GM19455 (cell line): ENCODE data around the gene LRP2BP.

Source experiments
- ATAC-seq: cut with Tn5 transposase; IDR thresholded peaks from one replicate; pipeline ENCODE4 v1.9.1; 2021; ENCODE audit not compliant: unreplicated experiment

Gene LRP2BP

DNA sequence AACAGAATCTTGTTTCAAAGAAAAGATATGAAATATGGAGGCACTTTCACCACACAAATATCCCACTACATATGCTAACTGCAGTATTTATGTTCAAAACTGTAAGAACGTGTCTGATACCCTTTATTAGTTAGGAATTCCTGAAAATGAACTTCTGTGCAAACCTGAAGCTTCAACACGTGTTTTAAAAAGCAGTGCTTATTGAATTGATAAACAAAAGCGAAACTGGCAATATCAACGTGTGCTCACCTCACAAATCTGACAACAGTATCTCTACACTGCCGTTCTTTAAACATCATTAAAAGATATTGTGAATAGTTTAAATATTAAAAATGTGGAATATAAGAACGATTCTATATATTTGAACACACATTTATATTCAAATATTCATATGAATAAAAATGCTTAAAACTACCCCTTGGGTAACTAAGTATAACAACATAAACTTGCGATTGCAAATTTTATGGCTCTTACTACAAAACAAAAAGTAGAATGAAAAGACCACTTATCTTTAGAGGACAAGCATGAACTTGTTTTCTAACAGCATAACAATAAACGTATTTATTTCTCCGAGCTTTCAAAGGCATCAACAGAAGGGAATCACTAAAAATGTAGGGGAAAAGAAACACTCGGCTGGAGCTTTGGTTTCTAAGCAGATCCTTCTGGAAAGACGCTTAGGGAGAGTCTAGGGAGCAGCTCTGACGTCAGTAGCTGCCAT, at the start of gene LRP2BP:
TSS of gene LRP2BP (minus strand) at position 687 of the 718 bp plus-strand sequence. CDS start 17,738 bp downstream, outside the sequence.
- no peak for ATAC-seq

DNA sequence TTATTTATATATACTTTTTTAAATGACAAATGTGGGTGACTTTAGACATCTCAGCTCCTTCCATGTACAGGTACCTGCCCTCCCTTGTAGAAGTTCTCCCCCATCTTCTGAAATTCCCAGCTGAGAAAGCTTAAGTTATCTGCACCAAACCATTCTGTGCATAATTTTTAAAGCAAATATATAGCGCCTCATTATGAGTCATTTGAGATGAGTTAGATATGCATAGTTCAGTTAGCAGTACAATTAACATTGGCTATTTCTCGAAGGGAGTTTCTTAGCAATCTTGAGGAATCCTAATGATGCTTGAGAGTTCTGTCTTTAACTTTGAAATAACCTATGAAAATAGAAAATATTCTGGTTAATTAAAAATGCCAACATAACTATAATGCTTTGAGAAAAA, 49.5 kb upstream of the LRP2BP start:
- no peak for ATAC-seq

DNA sequence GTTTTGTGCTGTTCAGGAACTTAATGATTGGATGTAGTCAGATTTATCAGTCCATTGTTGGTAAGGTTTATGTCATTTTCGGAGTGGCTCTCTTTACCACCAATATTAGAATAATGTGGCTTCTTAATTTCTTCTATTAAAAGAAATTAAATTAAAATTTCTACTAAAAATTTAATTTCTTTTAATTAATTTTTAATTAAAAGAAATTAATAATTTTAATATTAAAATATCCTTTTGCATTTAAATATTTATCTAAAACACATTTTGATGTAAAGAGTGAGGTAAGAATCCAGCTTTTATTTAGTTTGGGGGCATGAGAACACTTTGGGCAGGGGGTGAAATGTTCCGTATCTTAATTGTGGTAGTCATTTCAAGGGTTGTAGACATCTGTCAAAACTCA, 45.8 kb upstream of the LRP2BP start:
- ATAC-seq = no peak

DNA sequence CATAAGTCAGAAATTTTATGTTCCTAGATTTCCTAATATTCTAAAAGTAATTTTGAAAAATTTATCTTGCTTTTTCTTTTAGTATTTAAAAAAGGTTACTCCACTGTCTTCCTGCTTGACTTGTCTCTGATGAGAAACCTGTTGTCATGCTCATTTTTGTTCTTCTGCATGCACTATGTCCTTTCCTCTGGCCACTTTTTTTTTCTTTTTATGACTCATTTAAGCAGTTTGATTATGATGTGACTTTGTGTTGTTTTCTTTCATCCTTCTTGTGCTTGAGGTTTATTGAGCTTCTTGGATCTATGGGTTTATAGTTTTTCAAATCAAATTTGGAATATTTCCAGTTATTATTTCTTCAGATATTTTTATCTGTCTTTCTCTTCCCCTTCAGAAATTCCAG, 42.1 kb upstream of the LRP2BP start:
- ATAC-seq = no peak

DNA sequence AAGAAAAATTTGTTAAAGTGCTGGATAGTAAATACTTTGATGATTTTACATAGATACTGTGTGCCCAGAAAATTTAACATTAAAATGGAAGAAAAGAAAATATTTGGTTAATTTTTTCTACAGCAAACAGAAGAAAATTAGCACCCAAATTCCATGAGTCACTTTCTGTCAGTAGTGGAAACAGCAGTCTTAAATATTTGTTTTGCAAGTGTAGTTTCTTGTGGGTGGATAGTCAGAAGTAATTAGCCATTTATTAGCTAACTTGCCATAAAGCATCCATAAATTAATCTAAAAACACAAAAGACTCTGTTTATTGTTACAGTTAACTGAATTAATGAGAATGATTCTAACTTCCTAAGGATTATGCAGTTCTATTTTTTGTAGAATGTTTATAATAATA, 39.7 kb upstream of the LRP2BP start:
- ATAC-seq = no peak

DNA sequence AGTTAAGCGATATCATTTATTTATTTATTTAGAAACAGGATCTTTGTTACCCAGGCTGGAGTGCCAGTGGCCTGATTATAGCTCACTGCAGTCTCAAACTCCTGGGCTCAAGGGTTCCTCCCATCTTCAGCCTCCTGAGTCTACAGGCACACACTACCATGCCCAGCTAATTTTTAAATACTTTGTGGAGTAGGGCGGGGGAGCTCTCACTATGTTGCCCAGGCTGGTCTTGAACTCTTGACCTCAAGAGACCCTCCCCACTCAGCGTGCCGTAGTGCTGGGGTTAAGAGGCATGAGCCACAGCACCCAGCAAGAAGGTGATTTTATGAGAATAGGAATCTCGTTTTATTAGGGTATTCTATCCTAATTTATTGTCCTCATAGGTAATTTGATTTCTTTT, 33.9 kb upstream of the LRP2BP start:
- no peak for ATAC-seq

DNA sequence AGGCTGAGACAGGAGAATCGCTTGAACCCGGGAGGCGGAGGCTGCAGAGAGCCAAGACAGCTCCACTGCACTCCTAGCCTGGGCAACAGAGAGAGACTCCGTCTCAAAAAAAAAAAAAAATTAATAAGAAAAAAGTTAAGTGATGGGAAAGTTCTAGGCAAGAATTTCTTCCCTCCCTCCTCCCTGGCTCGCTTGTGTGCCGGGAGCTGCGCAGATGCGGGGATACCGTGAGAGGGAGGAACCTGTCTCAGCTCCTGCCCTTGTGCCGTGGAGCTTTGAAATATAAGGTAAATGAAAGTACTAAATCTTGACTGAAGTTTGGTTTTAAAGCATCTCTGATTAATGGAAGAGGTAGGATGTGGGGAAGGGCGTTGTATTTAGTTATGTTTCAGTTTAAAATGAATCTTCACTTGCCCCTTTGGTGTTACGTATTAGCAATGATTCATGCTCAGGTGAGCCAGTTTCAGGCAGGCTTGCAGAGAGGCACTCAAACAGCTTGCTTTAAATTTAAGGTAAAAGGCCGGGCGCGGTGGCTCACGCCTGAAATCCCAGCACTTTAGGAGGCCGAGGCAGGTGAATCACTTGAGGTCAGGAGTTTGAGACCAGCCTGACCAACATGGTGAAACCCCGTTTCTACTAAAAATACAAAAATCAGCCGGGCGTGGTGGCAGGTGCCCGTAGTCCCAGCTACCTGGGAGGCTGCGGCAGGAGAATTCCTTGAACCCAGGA, 31.4 kb upstream of the LRP2BP start:
- ATAC-seq = no peak

DNA sequence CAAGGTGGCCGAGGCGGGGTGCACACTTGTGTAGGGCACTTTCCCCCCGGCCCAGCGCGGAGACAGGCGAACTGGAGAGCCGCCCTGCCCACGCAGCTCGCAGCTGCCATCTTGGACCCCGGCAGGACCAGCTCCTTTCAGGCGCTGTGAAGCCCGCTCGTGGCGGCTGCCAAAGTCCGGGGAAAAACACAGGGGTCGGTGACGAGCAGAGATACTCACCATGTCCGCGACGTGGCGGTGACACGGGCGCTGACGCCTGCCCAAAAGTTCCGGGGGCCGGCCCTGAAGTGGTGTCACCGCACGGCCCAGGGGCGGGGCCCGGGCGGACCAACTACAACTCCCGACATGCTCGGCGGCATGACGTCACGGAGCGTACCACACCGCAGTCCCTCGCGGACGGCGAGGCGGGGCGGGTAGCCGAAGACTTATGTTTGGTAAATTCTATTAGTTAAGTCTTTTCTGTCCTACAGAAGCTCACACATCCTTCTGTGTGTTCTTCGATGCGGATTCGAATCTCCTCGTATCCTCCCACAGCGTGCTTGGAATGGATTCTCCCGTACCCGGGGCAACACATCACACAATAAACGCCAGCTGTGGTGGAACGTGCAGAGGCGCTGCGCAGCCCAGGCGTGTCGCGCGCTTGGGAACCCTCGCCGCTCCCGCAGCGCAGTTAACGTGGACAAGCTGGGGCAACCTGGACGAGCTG, 30.1 kb upstream of the LRP2BP start, which contains the start of gene UFSP2:
TSS of gene UFSP2 (minus strand) at position 318 of the 706 bp plus-strand sequence. CDS start at position 222, 96 bp downstream.
- ATAC-seq = peak; percentile 95

DNA sequence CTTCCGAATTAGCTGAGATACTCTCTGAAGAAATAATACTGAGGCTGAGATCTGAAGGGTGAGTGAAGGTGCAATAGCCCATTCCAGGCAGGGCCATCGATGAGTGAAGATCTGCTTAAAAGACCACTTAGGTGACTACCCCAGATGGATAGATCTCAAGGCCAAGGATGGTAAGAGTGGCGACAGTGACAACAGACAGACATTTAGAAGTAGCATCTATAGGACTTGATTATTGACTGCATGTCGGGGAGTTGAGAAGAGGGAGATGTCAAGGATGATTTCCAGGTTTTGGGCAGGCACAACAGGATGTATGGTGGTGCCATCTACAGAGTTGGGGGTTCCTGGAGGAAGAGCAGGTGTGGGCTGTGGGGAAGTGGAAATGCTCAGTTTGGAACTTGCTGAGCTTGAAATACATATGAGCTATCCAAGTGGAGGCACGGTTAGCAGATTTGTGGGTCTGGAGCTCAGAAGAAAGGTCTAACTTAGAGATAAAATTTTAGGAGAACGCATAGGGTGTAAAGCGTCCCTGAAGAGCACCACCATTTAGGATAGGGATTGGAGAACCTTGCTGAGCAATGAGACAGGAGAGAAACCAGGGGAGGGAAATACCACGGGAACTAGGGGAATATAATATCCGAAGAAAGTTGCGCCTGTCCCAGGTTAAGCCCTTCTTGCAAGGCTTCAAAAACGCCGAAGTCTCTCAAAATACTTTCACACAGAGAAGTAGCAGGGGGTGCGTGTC, 29.4 kb upstream of the LRP2BP start:
- ATAC-seq = peak; percentile 10

DNA sequence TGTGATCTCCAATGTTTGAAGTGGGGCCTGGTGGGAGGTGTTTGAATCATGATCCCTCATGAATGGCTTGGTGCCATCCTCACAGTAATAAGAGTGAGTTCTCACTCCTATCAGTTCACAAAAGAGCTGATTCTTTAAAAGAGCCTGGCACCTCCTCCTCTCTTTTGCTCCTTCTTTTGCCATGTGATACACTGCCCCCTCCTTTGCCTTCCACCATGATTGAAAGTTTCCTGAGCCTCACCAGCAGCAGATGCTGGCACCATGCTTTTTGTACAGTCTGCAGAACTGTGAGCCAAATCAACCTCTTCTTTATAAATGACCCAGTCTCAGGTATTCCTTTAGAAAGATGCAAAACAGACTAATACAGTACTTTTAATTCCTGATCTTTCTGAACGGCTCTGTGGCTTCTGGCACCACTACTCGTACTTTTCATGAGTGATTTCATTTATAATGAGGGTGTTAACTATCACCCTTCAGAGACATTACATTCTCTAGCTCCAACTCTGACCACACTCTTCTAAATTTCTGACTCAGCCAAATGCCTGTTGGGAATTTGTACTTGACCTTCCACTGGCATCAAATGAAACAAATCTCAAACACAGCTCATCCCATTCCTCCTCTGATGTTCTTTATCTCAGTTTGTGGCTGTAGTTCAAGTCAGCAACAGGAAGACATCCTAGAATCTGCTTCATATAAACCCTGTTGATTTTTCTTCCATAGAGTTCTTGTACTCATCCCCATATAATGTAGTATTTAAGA, 25.8 kb upstream of the LRP2BP start:
- ATAC-seq = no peak

DNA sequence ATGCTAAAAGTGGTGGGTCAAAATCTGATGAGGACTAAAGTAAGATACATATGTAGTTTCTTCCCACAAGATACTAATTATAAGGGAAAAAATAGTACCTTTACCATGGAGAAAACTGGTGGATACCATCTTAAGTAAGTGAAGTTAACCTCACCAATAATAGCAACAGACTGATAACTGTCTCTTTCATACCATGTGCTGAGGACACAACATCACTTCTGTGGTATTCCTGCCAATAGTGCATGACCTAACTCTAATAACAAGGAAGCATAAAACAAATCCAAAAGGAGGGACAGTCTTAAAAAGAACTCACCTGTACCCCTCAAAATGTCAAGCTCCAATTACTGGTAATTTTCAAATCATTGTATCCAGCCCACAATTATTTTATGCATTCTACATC, 21.2 kb upstream of the LRP2BP start:
- no peak for ATAC-seq

DNA sequence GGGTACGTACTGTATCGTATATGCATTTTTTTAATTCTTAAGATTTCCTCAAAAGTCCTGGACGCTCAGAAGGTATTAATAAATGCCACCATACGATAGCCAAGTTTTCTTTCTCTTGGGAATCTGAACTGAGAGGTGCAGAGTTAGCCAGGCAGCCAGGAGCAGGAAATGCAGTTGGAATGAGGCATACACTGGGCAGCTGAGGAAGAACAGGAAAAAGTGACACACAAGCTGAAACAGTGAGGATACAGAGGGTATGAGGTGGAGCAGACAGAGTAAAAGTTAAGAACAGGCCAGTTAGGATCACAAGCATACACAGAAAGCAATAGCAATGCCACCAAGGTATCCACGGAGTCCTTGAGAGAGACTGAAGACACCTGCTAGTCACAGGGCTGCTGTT, 16.7 kb upstream of the LRP2BP start:
- no peak for ATAC-seq

DNA sequence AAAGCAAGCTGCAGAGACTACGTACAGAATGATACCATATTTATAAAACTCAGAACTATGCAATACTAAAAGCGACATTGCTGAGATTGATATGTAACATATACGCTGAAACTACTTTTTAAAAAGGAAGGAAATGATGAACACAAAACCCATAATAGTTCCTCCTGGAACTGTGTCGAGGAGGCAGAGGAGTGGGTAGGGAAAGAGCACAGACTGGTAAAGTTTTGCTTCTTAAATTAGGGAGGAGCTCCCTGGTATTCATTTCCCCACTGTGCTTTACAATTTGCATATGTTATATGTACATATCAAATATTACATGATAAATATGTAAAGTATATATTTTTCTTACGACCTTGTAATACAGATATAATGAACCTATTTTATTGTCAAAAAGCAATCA, 16.1 kb upstream of the LRP2BP start:
- ATAC-seq = no peak

DNA sequence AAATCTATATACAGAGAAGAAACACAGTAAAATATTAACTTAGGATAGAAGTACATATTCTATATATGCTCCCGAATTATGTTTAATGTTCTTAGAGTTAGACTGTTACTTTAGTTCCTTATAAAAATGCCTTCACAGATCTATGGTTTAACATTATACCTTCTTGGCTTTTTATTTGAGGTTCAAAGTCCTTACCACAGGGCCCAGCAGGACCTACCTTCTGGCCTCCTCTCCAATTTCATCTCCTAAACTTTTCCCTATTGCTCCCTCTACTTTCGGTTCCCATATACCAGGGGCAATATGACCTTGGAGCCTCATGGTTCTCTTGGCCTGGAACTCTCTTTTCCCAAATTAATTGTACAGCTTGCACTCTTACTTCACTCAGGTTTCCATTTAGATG, 12.7 kb upstream of the LRP2BP start:
- ATAC-seq = no peak

DNA sequence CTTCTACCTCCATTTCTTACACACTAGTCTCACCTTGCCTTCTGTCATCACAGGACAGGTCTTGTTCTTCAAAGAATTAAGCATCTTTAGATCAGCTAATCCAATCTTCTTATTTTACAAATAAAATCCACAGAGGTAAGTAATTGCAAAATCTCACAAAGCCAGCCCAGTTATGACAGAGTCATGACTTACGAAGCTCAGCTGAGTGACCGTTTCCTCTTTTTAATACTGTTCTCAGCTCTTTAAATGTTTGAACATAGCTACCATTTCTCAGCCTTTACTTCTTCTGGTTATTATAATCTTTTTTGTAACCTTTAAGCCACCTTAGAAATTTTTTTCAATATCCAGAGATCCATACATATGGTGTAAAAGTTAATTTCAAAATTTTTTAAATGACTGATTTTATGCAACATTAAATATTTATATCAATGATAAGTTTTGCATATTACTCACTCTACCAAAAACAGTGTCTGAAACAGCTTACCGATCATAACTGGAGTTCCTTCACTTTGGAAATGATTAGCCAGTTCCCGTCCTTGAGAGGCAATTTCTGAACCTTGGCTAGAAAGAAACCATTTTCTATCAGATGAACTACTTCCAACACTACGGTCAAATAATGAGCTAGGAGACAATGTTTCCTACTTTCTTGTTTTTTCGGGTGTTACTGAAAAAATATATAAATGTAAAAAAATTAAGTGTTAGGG, 9.7 kb upstream of the LRP2BP start:
- ATAC-seq = peak; percentile 68

DNA sequence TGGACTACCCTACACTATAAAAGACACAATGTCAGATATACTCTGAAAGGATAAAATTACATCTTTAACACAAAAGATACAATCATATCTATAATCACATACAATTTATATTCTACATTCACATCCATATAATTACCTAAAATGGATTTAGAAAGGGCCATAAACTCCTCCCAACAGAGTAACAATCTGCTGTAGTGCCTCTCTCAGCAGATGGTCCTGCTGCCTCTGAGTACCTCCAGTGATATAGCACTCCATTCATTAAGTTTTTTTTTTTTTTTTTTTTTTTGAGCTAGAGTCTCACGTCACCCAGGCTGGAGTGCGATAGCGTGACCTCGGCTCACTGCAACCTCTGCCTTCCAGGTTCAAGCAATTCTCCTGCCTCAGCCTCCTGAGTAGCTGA, 8.3 kb upstream of the LRP2BP start:
- ATAC-seq = no peak

DNA sequence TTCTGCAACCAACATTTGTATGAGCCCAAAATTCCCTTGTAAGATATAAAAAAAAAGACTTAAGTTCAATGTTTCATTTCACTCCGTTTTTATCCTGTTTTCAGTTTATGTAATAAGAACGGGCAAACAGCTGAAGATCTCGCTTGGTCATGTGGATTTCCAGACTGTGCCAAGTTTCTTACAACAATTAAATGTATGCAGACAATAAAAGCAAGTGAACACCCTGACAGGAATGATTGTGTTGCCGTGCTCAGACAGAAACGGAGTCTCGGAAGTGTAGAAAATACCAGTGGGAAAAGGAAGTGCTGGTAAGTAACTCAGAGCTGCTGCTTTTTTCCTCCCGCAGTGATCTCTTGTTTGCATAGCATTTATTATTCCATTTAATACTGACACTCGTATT, 3.7 kb upstream of the LRP2BP start:
- no peak for ATAC-seq

DNA sequence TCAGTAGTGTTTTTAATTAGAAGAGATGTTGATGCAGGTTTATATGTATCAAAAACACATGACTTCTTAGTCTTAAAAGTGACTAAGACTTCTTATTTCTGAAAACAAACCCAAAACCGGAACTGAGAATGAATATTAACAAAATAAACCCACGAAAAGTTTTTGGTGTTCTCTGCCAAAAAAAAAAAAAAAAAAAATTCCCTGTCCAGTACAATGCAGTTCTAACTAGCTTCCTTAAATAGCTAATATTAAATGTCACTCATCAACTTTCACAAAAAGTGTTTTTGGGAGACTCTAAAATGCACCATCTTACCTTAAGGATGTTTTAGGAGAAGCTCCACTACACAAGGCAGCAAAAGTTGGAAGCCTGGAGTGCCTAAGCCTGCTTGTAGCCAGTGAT, 2.9 kb upstream of the LRP2BP start:
- no peak for ATAC-seq

DNA sequence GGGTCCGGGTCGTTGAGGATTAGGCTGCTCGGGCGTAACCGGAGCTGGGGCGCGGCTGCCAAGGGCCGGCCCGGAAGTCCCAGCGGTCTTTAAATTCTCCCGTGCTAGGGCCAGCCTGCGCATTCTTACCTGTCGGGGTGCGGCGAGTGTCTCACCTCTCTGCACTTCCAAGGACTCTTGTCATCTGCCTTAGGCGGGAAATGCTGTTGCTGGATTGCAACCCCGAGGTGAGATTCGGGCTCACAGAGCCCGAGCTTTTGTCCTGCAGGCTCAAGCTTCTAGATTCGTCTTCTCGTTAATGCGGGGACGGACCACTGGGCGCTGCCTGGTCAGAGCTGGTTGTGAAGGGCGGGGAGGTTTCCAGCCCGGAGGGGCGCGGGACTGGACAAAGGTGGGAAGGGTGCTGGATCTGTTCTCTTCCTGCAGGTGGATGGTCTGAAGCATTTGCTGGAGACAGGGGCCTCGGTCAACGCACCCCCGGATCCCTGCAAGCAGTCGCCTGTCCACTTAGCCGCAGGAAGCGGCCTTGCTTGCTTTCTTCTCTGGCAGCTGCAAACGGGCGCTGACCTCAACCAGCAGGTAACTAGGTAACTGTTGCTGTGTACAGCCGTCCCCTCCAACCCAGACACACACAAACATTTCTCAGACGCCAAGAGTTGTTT, 1.1 kb upstream of the LRP2BP start, which contains the start of gene ANKRD37:
TSS of gene ANKRD37 (plus strand) at position 118 of the 662 bp plus-strand sequence. CDS start at position 201, 83 bp downstream.
- no peak for ATAC-seq
